Activated CD8-positive, alpha-beta memory T cell treated with anti-CD3 and anti-CD28 coated beads for 4 hours (primary cell): Measurements from ENCODE around the gene ACOT11.

ENCODE experiments used
- DNase-seq, 2 donors: peaks; one replicate each; pipeline ENCODE4 v3.0.0-alpha.2; 2020; ENCODE audit warnings: low read depth in 2 of 2

ACOT11 gene

GRCh38 chr1:54564312-54565112 lies 16.5 kb downstream of the ACOT11 start:
- DNase-seq = no peak

GRCh38 chr1:54565113-54565501 lies 17.1 kb downstream of the ACOT11 start:
- no peak for DNase-seq

- DNase-seq = no peak
Measured at GRCh38 chr1:54566438-54567141, 18.6 kb downstream of the ACOT11 start.

DNA sequence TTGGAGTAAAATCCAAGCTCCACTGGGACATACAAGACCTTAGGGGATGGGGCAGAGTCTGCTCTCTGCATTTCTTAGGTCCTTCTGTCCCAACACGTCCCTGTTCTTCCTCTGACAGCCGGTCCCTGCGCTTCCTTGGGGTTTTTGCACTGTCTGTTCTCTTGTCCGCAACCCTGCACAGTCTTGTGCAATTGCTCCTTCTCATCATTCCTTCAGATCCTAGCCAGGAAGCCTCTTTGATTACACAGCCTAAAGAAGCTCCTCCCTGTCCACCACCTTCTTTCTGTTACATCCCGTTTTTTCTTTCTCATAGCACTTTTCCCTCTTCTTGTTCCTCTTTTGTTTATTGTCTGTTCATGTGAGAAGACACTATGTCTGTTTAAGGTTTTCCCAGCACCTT lies 19.9 kb downstream of the ACOT11 start:
- no peak for DNase-seq

DNA sequence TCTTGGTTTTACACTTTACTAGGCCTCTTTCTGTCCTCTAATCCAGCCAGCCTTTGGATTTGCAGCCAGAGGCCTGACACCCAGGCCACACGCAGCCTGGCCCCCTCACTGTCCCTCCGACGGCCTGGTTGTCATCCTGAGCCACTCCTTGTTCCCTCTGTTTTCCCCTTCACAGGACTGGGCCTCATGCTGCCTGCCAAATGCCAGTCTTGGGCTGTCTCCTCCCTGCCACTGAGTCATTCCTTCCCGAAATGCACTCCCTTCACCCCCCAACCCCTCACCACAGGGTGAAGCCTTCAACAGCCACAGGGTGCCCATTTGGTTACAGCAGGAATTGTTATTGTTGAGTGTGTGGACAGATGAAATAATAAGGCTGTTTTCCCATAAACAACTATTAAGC lies 21.3 kb downstream of the ACOT11 start:
- DNase-seq = no peak

DNA sequence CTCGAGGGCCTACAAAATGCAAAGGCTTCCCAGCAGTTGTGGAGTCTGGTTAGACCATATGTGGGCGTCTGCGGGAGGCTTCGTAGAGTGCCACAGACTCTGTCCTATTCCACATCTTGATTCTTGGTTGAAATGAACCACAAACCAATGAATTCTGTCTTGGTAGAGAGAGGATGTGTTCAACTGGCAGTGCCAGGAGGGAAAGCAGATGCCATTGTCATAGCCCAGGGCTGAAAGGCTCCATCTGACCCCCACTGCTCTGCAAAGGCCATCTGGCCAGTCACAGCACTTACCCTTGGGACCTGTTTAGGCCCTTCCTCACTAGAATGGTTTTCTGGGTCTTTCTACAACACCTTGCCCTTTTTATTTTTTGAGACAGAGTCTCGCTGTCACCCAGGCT lies 22.1 kb downstream of the ACOT11 start:
- DNase-seq = no peak

DNA sequence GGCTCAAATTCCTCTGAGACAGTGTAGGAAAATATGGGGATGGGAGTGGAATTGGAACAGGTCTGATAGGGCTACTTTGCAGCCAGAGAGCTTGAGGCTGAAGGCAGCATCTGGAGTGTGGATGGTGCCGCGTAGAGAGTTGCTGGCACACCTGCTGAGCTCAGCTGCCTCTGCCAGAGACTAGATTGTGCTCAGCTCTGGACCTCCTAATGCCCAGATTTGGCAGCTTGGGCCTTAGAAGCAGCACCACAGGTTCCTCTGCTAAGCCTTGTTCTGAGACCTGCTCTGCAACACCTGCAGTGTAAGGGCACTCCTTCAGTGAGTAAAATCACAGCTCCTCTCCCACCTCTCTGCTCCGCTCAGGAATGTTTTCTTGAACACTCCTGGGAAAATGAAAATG lies 23.3 kb downstream of the ACOT11 start:
- DNase-seq = no peak

- DNase-seq = no peak
Measured at GRCh38 chr1:54571803-54572541, 23.9 kb downstream of the ACOT11 start.

GRCh38 chr1:54572542-54572850 lies 24.5 kb downstream of the ACOT11 start:
- no peak for DNase-seq

DNA sequence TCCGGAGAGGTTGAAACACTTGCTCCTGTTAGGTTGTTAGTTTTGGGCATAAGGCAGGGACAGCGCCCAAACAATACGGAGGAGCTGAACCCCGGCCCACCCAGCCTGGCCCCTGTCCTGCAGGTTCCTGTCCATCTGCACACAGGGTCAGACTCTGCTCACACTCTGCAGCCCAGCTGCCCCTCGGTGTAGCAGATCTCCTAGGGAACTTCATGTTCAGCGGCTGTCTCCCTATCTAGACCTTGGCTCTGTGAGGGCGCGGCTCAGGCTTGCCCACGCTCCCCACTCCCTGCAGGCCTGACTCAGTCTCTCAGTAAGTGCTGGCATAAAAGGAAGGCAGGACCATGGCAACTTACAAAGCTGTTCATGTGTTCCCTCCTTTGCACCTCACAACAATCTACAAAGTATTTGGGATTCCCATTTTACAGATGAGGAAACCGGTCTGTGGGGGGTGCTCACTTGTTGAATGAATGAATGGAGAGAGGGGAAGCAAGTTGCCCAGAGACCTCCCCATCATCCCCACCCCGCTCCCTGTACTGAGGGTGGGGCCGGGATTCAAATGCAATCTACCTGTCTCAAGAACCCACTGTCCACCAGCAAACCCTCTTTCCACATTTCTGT lies 26.2 kb downstream of the ACOT11 start:
- DNase-seq = no peak

DNA sequence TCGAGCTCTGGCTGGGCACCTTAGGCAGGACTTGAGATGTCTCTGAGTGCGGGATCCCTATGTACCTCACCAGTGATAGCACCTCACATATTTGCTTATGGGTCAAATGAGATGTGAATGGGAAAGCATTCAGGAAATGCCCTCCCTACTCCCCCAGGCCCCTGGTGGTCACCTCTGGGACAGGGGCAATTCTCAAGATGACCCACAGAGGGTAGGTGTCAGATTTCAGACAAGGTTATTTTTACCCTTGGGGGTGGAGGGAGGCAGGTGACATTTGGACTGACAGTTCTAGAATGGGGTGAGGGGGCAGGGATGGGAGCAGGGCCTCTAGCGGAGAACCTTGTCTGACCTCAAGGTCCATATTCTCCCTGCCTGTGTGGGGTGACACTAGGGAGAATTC lies 27.1 kb downstream of the ACOT11 start:
- DNase-seq = no peak

DNA sequence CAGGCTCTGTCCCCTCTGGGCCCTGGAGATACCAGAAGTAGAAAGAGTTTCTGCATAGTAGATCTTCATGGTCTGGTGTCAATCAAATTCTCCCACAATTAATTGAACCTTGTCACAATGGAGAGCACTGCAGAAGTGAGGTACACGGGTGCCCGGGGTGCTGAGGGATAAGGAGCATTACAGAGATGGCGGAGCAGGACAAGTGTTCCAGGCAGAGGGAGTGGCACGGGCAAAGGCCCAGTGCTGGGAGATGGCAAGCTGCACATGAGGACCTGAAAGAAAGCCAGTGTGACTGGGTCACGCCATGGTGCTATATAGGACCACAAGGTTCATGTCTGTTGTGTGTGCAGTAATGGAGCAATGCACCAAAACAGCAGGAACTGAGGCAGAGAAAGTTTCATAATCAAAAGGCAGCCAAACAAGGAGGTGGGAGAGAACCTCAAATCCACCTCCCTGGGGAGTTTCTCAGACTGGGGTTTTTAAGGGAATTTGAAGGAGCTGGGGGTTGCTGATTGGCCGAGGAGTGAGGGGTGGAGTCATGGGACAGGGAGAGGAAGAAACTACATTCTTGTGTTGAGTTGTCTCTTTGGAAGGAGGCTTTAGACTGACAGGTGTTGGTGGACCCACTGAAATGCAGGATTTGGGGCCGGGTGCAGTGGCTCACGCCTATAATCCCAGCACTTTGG lies 27.7 kb downstream of the ACOT11 start:
- DNase-seq = no peak

DNA sequence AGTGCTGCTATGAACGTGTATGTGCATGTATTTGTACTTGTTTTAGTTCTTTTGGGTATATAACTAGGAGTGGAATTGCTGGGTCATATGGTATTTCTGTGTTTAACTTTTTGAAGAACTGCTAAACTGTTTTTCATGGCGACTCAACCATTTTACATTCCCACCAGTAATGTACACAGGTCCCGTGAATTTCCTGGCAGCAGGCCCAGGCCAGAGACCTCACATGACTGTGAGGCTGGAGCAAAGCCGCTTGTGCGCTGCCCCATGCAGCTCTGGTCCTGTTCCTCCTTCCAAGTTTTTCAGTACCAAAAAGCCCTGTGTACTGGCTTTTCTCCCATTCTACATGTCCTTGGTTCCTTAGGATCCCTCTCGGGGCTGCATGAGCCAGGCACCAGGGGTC lies 29.6 kb downstream of the ACOT11 start:
- DNase-seq = no peak

- no peak for DNase-seq
Measured at GRCh38 chr1:54579337-54579781, 31.3 kb downstream of the ACOT11 start.

- no peak for DNase-seq
Measured at GRCh38 chr1:54580856-54581550, 33.0 kb downstream of the ACOT11 start.

GRCh38 chr1:54581621-54582035 lies 33.6 kb downstream of the ACOT11 start:
- DNase-seq = no peak

DNA sequence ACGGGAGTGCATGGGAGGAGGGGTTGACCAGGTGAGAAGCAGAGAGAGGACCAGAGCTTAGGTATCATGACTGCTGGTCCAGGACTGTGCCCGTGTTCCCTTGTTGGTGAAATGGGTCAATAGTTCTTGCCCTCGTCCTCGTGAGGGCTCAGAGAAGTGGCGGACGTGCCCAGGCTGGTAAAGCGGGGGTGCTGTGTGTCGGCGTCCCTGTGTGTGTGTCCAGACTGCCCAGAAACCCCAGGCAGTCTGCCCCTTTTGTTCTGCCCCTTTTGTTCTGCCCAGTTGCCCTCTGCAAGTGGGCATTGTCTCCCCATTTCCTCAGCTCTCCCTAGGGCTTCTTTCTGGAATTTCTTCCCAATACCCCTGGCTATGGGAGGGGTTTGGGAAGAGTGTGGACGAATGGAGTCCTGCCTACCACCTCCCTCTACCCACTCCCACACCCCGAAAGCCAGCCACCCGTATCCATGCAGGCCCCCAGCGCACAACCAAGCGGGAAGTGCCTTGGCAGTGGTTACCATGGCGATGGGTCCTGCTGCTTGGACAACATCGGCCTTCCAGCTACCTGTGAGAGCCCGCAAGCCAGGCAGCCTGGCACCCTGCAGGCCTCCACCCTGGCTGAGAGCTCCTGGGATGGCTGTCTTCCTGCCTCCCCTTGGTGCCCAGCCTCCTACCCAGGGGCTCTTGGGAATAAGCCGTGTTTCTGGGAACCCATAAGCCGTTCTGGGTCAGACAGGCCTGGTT lies 34.7 kb downstream of the ACOT11 start:
- no peak for DNase-seq

DNA sequence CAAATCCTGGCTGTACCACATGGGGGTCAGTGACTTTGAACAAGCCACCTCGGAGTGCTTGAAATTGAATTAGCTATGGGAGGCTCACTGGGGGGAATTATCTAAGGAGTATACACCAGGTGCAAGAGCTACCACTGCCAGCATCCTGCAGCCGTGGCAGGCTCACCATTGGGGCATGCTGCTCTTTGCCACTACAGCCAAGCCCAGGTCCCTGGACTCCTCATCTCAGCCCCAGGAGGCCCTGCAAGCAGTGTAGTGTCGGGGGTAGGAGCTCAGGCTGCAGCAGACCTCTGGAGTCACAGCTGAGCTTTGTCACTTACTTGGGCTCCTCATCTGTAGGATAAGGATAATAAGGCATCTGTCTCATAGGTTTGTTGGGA lies 35.3 kb downstream of the ACOT11 start:
- no peak for DNase-seq

- DNase-seq = no peak
Measured at GRCh38 chr1:54583871-54584270, 35.8 kb downstream of the ACOT11 start.

DNA sequence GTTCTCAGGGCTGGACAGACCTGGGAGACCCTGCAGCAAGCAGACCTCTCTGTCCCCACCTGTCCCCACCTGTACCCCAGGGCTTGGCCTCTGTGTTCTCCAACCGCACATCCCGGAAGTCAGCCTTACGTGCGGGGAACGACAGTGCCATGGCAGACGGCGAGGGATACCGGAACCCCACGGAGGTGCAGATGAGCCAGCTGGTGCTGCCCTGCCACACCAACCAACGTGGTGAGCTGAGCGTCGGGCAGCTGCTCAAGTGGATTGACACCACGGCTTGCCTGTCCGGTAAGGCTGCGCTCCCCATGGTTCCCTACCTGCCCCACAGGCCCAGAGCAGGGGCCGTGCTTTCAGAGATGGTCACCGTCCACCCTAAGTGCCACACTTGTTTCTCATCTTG lies 36.5 kb downstream of the ACOT11 start:
- DNase-seq = no peak
